ENCODE data around the gene ANKIB1. TPM values are rescaled to one million over a fixed set of nuclear protein-coding genes. Genes with fewer than 3 reads are reported as not detected.

Gene ANKIB1
- polyA plus RNA-seq, 1 donor: 22.6 TPM

Other genes with a start within 250 kb of the ANKIB1 start
- gene CYP51A1, start 111.5 kb upstream of the ANKIB1 start, polyA plus RNA-seq (ENCODE audit: insufficient read length): 31.5 TPM
- gene LRRD1, start 66.8 kb upstream of the ANKIB1 start, polyA plus RNA-seq (ENCODE audit: insufficient read length): 0.75 TPM
- gene KRIT1, start 60 bp upstream of the ANKIB1 start, polyA plus RNA-seq (ENCODE audit: insufficient read length): 22.8 TPM
- 27.9 TPM for gene GATAD1, start 201.5 kb downstream of the ANKIB1 start, polyA plus RNA-seq (ENCODE audit: insufficient read length)
- gene ERVW-1, start 232.0 kb downstream of the ANKIB1 start, polyA plus RNA-seq (ENCODE audit: insufficient read length): 1.8 TPM

All from hindlimb muscle (tissue), 1 donor.